Lower lobe of right lung (tissue), 2 donors: ENCODE measurements around the gene TEN1. TPM values are rescaled to one million over a fixed set of nuclear protein-coding genes. Genes with fewer than 3 reads are reported as not detected.

Experiments
- ATAC-seq, 2 donors: fragments of 200-7000 bp; cut with Tn5 transposase; one replicate each; pipeline ENCODE4 v1.9.1; 2020 to 2022; ENCODE audit warnings: mild to moderate bottlenecking in 2 of 2, moderate library complexity in 2 of 2
- DNase-seq: peaks from one replicate; pipeline ENCODE4 v3.0.0-alpha.2; 2020
- H3K27ac ChIP-seq: fragments of 200-600 bp; one replicate; pipeline ENCODE4 v1.8.0; 2022
- H3K27me3 ChIP-seq: fragments of 200-600 bp; one replicate; pipeline ENCODE4 v1.8.0; 2022; ENCODE audit warnings: low read depth
- H3K36me3 ChIP-seq: fragments of 200-600 bp; one replicate; pipeline ENCODE4 v1.8.0; 2022; ENCODE audit warnings: mild to moderate bottlenecking
- H3K4me1 ChIP-seq: fragments of 200-600 bp; one replicate; pipeline ENCODE4 v1.8.0; 2022
- H3K4me3 ChIP-seq: fragments of 200-600 bp; one replicate; pipeline ENCODE4 v1.8.0; 2022; ENCODE audit warnings: mild to moderate bottlenecking
- H3K9me3 ChIP-seq: fragments of 200-600 bp; one replicate; pipeline ENCODE4 v1.8.0; 2022
- intact Hi-C: fragments of 100-400 bp; cut with DNase I; formaldehyde crosslinking; loops from one replicate; pipeline ENCODE4 v1.11.0; 2022
- total RNA-seq: library from RNA; stranded (reverse); fragmentation: NEBNext Ultra II Directional; extraction: Animal tissue kit (Norgen Biotek cat#: 25700); gene quantifications from one replicate; pipeline ENCODE4 v1.2.1, GENCODE V29; 2021
- TF ChIP-seq, protein P1 (sequence below): fragments of 200-600 bp; IDR thresholded peaks from one replicate; pipeline ENCODE4 v1.8.0; 2022; ENCODE audit warnings: antibody characterized with exemption, mild to moderate bottlenecking
- donor health status: DM: no; HTN: yes; CAD: no; lungs with severe emphysema.

TEN1 gene
- total RNA-seq, 1 donor from 2014 or later = 14.6 TPM

DNA sequence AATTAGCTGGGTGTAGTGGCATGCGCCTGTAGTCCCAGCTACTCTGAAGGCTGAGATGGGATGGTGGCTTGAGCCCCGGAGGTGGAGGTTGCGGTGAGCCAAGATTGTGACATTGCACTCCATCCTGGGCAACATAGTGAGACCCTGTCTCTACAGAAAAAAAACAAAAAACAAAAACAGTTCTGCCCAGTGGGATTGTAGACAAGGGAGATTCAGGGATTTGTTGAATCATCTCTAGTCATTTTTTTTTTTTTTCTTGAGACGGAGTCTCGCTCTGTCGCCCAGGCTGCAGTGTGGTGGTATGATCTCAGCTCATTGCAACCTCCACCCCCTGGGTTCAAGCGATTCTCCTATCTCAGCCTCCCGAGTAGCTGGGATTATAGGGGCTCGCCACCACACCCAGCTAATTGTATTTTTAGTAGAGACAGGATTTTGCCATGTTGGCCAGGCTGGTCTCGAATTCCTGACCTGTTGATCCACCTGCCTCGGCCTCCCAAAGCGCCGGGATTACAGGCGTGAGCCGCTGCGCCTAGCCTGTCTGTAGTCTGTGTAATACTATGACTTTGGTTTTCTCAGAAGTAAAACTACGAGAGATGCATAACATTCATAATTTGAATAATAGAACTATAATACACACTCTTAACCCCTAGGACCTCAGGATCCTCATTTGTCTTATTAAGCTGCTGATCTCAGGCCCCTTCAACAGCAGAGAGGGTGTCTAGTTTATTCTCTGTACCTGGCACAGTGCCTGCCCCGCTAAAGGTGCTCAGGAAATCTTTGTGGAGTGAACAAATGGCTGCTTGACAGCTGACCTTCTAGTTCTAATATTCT, 1.4 kb downstream of the TEN1 start:
- H3K36me3 ChIP-seq = no peaks in the 10 kb centered on the region
- H3K4me1 ChIP-seq = peaks cover 72% of the 10 kb centered on the region
- intact Hi-C loops = no loop called here
- H3K27me3 ChIP-seq = no peaks in the 10 kb centered on the region
- ATAC-seq (no peak), DNase-seq (no peak)
- peak overlapping the region; percentile 66 for H3K4me3 ChIP-seq
- no peaks in the 10 kb centered on the region for H3K9me3 ChIP-seq
- H3K27ac ChIP-seq = peak overlapping the region; percentile 98
- TF ChIP-seq, protein P1, sequence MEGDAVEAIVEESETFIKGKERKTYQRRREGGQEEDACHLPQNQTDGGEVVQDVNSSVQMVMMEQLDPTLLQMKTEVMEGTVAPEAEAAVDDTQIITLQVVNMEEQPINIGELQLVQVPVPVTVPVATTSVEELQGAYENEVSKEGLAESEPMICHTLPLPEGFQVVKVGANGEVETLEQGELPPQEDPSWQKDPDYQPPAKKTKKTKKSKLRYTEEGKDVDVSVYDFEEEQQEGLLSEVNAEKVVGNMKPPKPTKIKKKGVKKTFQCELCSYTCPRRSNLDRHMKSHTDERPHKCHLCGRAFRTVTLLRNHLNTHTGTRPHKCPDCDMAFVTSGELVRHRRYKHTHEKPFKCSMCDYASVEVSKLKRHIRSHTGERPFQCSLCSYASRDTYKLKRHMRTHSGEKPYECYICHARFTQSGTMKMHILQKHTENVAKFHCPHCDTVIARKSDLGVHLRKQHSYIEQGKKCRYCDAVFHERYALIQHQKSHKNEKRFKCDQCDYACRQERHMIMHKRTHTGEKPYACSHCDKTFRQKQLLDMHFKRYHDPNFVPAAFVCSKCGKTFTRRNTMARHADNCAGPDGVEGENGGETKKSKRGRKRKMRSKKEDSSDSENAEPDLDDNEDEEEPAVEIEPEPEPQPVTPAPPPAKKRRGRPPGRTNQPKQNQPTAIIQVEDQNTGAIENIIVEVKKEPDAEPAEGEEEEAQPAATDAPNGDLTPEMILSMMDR = no peak

DNA sequence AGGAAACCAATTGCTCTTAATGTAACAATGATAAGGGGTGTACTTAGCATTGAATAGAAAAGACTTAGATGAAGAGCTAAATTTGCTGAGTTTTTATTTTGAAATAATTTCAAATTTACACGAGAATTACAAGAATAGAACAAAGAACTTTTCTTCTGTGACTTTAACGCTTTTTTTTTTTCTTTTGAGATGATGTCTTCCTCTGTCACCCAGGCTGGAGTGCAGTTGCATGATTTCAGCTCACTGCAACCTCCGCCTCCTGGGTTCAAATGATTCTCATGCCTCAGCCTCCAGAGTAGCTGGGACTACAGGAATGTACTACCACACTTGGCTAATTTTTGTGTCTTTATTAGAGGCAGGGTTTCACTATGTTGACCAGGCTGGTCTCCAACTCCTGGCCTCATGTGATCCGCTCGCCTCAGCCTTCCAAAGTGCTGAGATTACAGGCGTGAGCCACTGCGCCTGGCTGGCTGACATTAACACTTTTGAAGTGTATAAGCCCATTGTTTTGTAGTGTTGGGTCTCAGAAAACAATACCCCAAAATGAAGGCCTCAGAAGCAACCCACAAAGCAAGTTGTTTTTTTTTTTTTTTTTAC, 2.1 kb downstream of the TEN1 start:
- no peaks in the 10 kb centered on the region for H3K36me3 ChIP-seq
- intact Hi-C loops = no loop called here
- ATAC-seq (no peak), DNase-seq (no peak)
- H3K9me3 ChIP-seq = no peaks in the 10 kb centered on the region
- H3K27ac ChIP-seq = peak overlapping the region; percentile 64
- H3K4me3 ChIP-seq = no peak overlapping the region
- TF ChIP-seq, protein P1 = no peak
- no peaks in the 10 kb centered on the region for H3K27me3 ChIP-seq
- H3K4me1 ChIP-seq = peaks cover 65% of the 10 kb centered on the region

DNA sequence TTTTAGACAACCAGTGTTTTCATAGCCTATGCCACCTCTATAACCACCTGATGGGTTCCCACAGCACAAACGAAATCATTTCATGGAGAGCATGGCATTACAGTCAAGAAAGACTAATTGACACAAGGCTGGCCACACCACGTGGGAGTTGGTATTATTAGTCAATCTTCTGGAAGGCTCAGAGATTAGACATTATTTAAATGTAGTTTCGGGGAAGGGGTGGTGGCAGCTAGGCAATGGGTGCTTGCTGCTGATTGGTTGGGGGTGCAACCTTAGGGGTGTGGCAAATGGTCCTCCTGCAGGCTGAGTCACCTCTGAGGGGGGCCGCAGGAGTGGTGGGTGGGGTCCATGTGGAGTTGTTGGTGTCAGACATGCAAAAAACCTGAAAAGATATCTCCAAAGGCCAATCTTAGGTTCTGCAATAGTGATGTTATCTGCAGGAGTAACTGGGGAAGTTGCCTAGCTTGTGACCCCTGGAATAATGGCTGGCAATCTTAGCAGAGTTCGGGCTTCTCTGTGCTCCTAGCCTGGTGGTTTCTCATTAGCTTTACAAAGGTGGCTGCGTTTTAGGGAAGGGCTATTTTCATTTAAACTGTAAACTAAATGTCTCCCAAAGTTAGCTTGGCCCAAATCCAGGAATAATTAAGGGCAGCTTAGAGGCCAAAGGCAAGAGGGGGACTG, 4.6 kb downstream of the TEN1 start:
- ATAC-seq = peak in 1 of 2 donors; percentile 1
- TF ChIP-seq, protein P1 = no peak
- Histone ChIP-seq H3K27ac (peak overlapping the region; percentile 64), H3K4me1 (peaks cover 43% of the 10 kb centered on the region), H3K9me3 (no peaks in the 10 kb centered on the region), H3K27me3 (no peaks in the 10 kb centered on the region), H3K4me3 (no peak overlapping the region), H3K36me3 (no peaks in the 10 kb centered on the region)
- DNase-seq = peak; percentile 64
- intact Hi-C loops = no loop called here

DNA sequence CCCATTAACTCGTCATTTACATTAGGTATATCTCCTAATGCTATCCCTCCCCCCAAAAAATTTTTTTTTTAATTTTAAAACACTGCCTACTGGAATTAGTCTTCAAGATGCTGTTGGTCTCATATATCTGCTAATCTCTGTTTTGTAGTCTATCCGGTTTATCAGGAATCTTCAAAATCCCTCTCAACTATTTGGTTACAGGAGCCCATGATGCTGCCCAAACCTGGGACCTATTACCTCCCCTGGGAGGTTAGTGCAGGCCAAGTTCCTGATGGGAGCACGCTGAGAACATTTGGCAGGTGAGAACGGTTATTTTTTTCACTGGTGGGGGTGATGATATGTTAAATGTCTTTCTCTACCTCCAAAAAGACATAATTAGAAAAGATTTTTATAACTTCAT, 6.9 kb downstream of the TEN1 start:
- Histone ChIP-seq H3K27me3 (no peaks in the 10 kb centered on the region), H3K4me3 (no peak overlapping the region), H3K9me3 (no peaks in the 10 kb centered on the region), H3K36me3 (peaks cover 5% of the 10 kb centered on the region), H3K27ac (no peak overlapping the region), H3K4me1 (peaks cover 32% of the 10 kb centered on the region)
- DNase-seq (no peak), ATAC-seq (no peak)
- TF ChIP-seq, protein P1 = no peak
- intact Hi-C loops = no loop called here

DNA sequence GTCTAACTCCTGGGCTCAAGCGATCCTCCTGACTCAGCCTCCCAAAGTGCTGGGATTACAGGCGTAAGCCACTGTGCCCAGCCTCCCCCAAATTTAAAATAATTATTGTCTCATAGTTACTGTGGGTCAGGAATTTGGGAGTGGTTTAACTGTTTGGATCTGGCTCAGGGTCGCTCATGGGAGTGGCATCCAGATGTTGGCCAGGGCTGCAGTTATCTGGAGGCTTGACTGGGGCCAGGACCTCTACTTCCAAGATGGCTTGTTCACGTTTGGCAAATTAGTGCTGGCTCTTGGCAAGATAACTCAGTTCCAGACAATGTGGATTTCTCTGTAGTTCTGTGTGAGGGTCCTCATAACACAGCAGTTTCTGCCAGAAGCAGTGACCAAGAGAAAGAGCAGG, 8.0 kb downstream of the TEN1 start:
- TF ChIP-seq, protein P1 = no peak
- Histone ChIP-seq H3K9me3 (no peaks in the 10 kb centered on the region), H3K4me3 (no peak overlapping the region), H3K4me1 (peaks cover 21% of the 10 kb centered on the region), H3K27me3 (no peaks in the 10 kb centered on the region), H3K36me3 (peaks cover 15% of the 10 kb centered on the region), H3K27ac (no peak overlapping the region)
- DNase-seq = no peak
- intact Hi-C loops = no loop called here
- no peak for ATAC-seq
